Measurements from ENCODE around the gene USP7.

USP7 gene

DNA sequence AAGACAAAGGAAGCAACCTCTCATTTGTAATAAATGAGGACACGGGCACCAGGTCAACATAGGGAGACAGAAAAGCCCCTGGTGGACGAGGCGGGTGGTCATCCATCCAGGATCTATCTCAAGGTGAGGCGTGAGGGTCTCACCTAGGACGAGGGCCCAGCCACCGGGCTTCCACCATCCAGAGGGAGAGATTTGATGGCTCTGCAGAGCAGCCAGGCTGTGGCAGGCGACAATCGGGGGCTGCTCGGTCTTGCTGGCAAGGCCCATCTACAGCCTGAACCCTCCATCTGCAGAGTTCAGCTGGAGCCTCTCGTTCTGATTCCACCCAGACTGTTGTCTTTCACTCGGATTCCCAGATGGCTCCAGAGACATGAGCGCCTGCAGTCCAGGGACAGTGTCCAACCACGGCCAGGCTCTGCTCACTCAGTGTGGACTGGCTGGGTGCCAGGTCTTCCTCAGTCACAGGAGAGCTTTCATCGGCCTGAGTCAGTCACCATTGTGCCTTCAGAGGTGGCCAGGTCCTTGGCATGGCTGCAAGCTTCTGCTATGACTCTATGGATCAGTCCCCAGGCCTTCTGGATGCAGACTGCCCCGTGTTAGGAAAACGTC is 75.7 kb downstream of the USP7 start:
- TF ChIP-seq EZH2phosphoT487 (IDR thresholded peaks at IDR 0.05; ENCODE audit: borderline replicate concordance, low read length), result no peak
- TF ChIP-seq, protein P1, sequence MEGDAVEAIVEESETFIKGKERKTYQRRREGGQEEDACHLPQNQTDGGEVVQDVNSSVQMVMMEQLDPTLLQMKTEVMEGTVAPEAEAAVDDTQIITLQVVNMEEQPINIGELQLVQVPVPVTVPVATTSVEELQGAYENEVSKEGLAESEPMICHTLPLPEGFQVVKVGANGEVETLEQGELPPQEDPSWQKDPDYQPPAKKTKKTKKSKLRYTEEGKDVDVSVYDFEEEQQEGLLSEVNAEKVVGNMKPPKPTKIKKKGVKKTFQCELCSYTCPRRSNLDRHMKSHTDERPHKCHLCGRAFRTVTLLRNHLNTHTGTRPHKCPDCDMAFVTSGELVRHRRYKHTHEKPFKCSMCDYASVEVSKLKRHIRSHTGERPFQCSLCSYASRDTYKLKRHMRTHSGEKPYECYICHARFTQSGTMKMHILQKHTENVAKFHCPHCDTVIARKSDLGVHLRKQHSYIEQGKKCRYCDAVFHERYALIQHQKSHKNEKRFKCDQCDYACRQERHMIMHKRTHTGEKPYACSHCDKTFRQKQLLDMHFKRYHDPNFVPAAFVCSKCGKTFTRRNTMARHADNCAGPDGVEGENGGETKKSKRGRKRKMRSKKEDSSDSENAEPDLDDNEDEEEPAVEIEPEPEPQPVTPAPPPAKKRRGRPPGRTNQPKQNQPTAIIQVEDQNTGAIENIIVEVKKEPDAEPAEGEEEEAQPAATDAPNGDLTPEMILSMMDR (IDR thresholded peaks at IDR 0.05; ENCODE audit: low read depth, low read length, poor library complexity, severe bottlenecking), result no peak
- Histone ChIP-seq H3K27me3 (ENCODE audit: control insufficient read depth, low read length) (peaks cover 3% of the 10 kb centered on the region; the same call in 1 of the 2 replicates), H4K20me1 (ENCODE audit: control insufficient read depth, insufficient read depth, low read depth, low read length) (0 out of 2 replicates have a peak, but pooled peaks cover 6% of the 10 kb centered on the region), H3K4me3 (ENCODE audit: low read length) (no peak overlapping the region), H3K9me3 (ENCODE audit: control insufficient read depth, insufficient read depth, low read length) (no peaks in the 10 kb centered on the region), H3K4me1 (ENCODE audit: control insufficient read depth, low read length) (peaks cover 46% of the 10 kb centered on the region), H3K79me2 (ENCODE audit: control insufficient read depth, low read length) (no peaks in the 10 kb centered on the region), H3K4me2 (ENCODE audit: low read length) (no peak overlapping the region), H3K9me2 (replicated peaks; ENCODE audit: control insufficient read depth, low read length) (no peaks in the 10 kb centered on the region), H3K27ac (ENCODE audit: low read depth, low read length) (no peak overlapping the region), H3F3A (ENCODE audit: control insufficient read depth, insufficient read depth) (peaks cover 6% of the 10 kb centered on the region), H3K36me3 (ENCODE audit: control insufficient read depth, low read length) (peaks cover 42% of the 10 kb centered on the region)

DNA sequence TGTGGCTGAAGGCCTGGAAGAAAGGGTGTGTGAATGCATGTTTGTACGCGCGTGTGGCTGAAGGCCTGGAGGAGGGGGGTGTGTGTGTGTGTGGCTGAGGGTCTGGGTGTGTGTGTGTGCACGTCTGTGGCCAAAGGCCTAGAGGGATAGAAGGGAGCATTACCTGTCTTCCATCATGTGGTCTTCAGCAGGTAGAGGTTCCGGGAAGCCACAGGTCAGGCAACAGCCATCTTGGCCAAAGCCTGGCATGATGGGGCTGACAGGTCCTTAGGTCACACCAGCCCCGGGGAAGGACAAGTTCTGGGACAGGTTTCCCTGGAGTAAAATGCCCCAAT is 76.3 kb downstream of the USP7 start:
- TF ChIP-seq, protein P1 (IDR thresholded peaks at IDR 0.05; ENCODE audit: low read depth, low read length, poor library complexity, severe bottlenecking), result no peak
- Histone ChIP-seq H3K9me2 (replicated peaks; ENCODE audit: control insufficient read depth, low read length) (no peaks in the 10 kb centered on the region), H3K79me2 (ENCODE audit: control insufficient read depth, low read length) (no peaks in the 10 kb centered on the region), H4K20me1 (ENCODE audit: control insufficient read depth, insufficient read depth, low read depth, low read length) (0 out of 2 replicates have a peak, but pooled peaks cover 6% of the 10 kb centered on the region), H3K4me2 (ENCODE audit: low read length) (no peak overlapping the region), H3K9me3 (ENCODE audit: control insufficient read depth, insufficient read depth, low read length) (no peaks in the 10 kb centered on the region), H3K4me1 (ENCODE audit: control insufficient read depth, low read length) (peaks cover 40% of the 10 kb centered on the region), H3K27me3 (ENCODE audit: control insufficient read depth, low read length) (peaks cover 3% of the 10 kb centered on the region; the same call in 1 of the 2 replicates), H3K36me3 (ENCODE audit: control insufficient read depth, low read length) (peaks cover 36% of the 10 kb centered on the region), H3F3A (ENCODE audit: control insufficient read depth, insufficient read depth) (no peaks in the 10 kb centered on the region), H3K27ac (ENCODE audit: low read depth, low read length) (no peak overlapping the region), H3K4me3 (ENCODE audit: low read length) (no peak overlapping the region)

DNA sequence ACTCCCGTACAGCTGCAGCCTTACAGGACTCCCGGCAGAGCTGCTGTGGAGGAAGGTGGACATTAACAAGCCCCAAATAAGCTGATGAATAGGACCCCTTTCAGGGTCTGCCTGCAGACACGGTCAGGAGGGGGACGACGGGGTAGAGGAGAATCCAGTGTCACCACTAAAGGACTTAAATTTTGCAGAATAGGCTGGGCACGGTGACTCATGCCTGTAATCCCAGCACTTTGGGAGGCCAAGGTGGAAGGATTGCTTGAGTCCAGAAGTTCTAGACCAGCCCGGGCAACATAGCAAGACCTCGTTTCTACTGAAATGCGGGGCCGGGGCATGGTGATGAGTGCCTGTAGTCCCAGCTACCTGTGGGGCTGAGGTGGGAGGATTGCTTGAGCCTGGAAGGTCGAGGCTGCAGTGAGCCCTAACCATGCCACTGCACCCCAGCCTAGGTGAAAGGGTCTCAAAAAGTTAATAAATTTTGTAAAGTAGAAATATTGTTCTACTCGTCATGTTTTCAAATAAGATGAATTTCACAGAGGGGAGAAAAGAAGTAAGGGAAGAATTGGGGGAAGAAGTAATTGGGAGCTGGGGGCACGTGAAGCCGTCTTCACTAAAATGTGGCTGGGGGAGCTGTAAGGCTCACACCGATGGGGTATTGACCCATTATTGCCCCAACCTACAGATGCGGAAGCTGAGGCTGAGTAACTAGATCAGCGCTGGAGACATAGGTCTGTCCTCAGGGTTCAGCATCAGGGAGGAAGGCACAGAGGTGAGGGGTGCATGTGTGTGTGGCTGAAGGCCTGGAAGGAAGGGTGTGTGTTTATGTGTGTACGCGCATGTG is 76.9 kb downstream of the USP7 start:
- H3K79me2 ChIP-seq (ENCODE audit: control insufficient read depth, low read length), result no peaks in the 10 kb centered on the region
- H3K27me3 ChIP-seq (ENCODE audit: control insufficient read depth, low read length), result peaks cover 3% of the 10 kb centered on the region; the same call in 1 of the 2 replicates
- TF ChIP-seq EZH2phosphoT487 (IDR thresholded peaks at IDR 0.05; ENCODE audit: borderline replicate concordance, low read length), result no peak
- TF ChIP-seq, protein P1 (IDR thresholded peaks at IDR 0.05; ENCODE audit: low read depth, low read length, poor library complexity, severe bottlenecking), result no peak
- no peaks in the 10 kb centered on the region for H3K9me2 ChIP-seq (replicated peaks; ENCODE audit: control insufficient read depth, low read length)
- 0 out of 2 replicates have a peak, but pooled peaks cover 6% of the 10 kb centered on the region for H4K20me1 ChIP-seq (ENCODE audit: control insufficient read depth, insufficient read depth, low read depth, low read length)
- no peaks in the 10 kb centered on the region for H3K9me3 ChIP-seq (ENCODE audit: control insufficient read depth, insufficient read depth, low read length)
- H3F3A ChIP-seq (ENCODE audit: control insufficient read depth, insufficient read depth), result no peaks in the 10 kb centered on the region
- no peak overlapping the region for H3K4me2 ChIP-seq (ENCODE audit: low read length)
- H3K36me3 ChIP-seq (ENCODE audit: control insufficient read depth, low read length), result peaks cover 30% of the 10 kb centered on the region
- H3K4me1 ChIP-seq (ENCODE audit: control insufficient read depth, low read length), result peaks cover 36% of the 10 kb centered on the region
- H3K27ac ChIP-seq (ENCODE audit: low read depth, low read length), result no peak overlapping the region
- H3K4me3 ChIP-seq (ENCODE audit: low read length), result no peak overlapping the region
